Measurements from ENCODE around the gene NDEL1.

The NDEL1 gene

GRCh38 chr17:8504460-8505207 lies 69.0 kb downstream of the NDEL1 start:
- DNase-seq (ENCODE audit: low spot score) = no peak

GRCh38 chr17:8506145-8506544 lies 70.5 kb downstream of the NDEL1 start:
- DNase-seq (ENCODE audit: low spot score) = no peak

GRCh38 chr17:8514801-8515200 lies 79.1 kb downstream of the NDEL1 start:
- DNase-seq (ENCODE audit: low spot score) = no peak
